Mucosa of descending colon (tissue), 3 donors: ENCODE data around the gene KLF16. TPM values are rescaled to one million over a fixed set of nuclear protein-coding genes. Genes with fewer than 3 reads are reported as not detected.

Source experiments
- ATAC-seq: fragments of 200-7000 bp; cut with Tn5 transposase; one replicate; pipeline ENCODE4 v1.9.1; 2020; ENCODE audit warnings: mild to moderate bottlenecking, moderate library complexity
- DNase-seq, 3 donors: peaks; one replicate each; pipeline ENCODE4 v3.0.0-alpha.2; 2020
- H3K36me3 ChIP-seq: fragments of 200-600 bp; one replicate; pipeline ENCODE4 v1.8.0; 2021; ENCODE audit warnings: low read depth, mild to moderate bottlenecking
- H3K4me1 ChIP-seq: fragments of 200-600 bp; one replicate; pipeline ENCODE4 v1.8.0; 2021; ENCODE audit warnings: low read depth, mild to moderate bottlenecking
- H3K4me3 ChIP-seq: fragments of 200-600 bp; one replicate; pipeline ENCODE4 v1.8.0; 2021; ENCODE audit warnings: mild to moderate bottlenecking
- H3K9me3 ChIP-seq: fragments of 200-600 bp; one replicate; pipeline ENCODE4 v1.8.0; 2021; ENCODE audit warnings: mild to moderate bottlenecking
- intact Hi-C, 2 donors: fragments of 100-400 bp; cut with DNase I in 1 of 2; cut with micrococcal nuclease in 1 of 2; formaldehyde crosslinking; loops; one replicate each; pipeline versions ENCODE4 v1.11.0 to v1.11.1; 2022; cut with DNase I, micrococcal nuclease
- total RNA-seq, 3 donors: library from RNA; stranded (reverse); fragmentation: NEBNext Ultra II Directional in 2 of 3; extraction: Animal tissue kit (Norgen Biotek cat#: 25700) in 2 of 3; gene quantifications; one replicate each; pipeline versions ENCODE4 v1.2.1 to v1.2.4, GENCODE V29; 2021 to 2023
- TF ChIP-seq, protein P1 (sequence below): fragments of 200-600 bp; IDR thresholded peaks from one replicate; pipeline ENCODE4 v1.8.0; 2022; ENCODE audit warnings: antibody characterized with exemption, mild to moderate bottlenecking
- donor health status: DM: no; HTN: no; CAD: no; lungs with moderate emphysema.
- donor health status: DM: no; HTN: no; CAD: no.
- donor health status: DM: no; HTN: yes; CAD: no.

Gene KLF16
- total RNA-seq, 3 donors from 2014 or later, result 22.6 to 26.5 (median 25.6) TPM

DNA sequence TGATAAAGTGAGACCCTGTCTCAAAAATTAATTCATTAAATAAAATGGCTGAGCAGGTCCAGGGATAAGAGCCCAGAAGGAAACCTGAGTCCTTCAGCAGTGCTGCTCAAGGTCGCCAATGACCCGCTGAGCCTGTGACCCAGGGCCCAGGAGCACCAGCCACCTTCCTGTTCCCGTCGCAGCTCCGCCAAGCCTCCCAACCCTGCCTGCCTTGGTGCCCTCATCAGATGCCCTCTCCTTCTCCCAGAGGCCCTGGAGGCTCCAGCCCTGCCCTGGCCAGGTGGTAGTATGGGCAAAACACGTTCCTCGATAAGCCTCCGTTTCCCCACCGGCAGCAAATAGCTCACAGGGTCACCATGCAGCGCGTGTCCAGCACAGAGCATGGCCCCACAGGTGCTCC lies 17.7 kb downstream of the KLF16 start:
- TF ChIP-seq, protein P1, sequence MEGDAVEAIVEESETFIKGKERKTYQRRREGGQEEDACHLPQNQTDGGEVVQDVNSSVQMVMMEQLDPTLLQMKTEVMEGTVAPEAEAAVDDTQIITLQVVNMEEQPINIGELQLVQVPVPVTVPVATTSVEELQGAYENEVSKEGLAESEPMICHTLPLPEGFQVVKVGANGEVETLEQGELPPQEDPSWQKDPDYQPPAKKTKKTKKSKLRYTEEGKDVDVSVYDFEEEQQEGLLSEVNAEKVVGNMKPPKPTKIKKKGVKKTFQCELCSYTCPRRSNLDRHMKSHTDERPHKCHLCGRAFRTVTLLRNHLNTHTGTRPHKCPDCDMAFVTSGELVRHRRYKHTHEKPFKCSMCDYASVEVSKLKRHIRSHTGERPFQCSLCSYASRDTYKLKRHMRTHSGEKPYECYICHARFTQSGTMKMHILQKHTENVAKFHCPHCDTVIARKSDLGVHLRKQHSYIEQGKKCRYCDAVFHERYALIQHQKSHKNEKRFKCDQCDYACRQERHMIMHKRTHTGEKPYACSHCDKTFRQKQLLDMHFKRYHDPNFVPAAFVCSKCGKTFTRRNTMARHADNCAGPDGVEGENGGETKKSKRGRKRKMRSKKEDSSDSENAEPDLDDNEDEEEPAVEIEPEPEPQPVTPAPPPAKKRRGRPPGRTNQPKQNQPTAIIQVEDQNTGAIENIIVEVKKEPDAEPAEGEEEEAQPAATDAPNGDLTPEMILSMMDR, result no peak
- Histone ChIP-seq H3K36me3 (no peaks in the 10 kb centered on the region), H3K4me3 (no peak overlapping the region), H3K4me1 (peaks cover 53% of the 10 kb centered on the region), H3K9me3 (no peaks in the 10 kb centered on the region)
- DNase-seq, result peak in 1 of 3 donors; percentile 26
- no peak for ATAC-seq
- intact Hi-C loops, result no loop called here

DNA sequence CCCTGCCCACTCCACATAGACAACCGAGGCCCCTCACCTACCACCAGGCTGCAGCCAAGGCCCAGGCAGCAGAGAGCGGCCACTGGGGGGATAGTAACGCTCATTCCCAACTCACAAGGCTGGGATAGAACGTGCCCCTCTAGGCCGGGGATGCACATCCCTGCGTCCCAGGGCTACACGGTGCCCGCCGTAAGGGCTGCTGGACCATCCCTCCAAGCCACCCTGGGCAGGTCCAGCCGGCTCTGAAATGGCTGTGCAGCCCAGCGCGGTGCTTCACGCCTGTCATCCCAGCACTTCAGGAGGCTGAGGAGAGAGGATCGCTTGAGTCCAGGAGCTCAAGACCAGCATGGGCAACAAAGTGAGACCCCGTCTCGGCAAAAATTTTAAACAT lies 18.3 kb downstream of the KLF16 start:
- ATAC-seq (no peak), DNase-seq (no peak)
- no peaks in the 10 kb centered on the region for H3K9me3 ChIP-seq
- TF ChIP-seq, protein P1, result no peak
- no peaks in the 10 kb centered on the region for H3K36me3 ChIP-seq
- no peak overlapping the region for H3K4me3 ChIP-seq
- H3K4me1 ChIP-seq, result peaks cover 58% of the 10 kb centered on the region
- intact Hi-C loops, result no loop called here

DNA sequence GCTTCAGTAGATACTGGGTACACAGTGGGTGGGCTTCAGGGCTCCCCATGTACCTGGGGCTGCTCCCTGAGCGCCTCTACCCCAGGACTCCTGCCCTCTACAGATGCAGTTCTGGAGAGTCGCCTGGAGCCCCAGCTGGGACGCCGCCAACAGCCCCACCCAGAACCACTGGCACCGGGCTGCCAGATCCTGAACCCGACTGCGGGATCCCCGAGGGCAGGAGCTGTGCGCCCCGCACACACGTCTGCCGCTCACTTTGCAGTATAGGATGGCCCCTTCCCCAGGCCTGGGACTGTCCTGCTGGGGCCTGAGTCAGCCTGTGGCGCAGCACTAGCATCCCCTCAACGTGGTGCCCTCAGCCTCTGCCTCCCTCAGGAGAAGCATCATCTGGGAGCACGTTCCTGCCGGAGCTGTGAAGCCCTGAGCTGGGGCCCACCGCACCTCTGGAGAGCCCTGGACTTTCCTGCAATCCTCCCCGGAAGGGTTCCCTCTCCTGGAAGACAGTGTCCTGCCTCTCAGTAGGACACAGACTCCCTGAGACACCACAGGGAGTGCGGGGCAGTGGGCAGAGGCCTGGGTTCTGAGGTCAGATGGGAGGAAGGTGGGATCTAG lies 18.8 kb downstream of the KLF16 start:
- DNase-seq (no peak), ATAC-seq (no peak)
- TF ChIP-seq, protein P1, result no peak
- H3K4me3 ChIP-seq, result no peak overlapping the region
- H3K36me3 ChIP-seq, result no peaks in the 10 kb centered on the region
- H3K4me1 ChIP-seq, result peaks cover 60% of the 10 kb centered on the region
- no peaks in the 10 kb centered on the region for H3K9me3 ChIP-seq
- intact Hi-C loops, result no loop called here

DNA sequence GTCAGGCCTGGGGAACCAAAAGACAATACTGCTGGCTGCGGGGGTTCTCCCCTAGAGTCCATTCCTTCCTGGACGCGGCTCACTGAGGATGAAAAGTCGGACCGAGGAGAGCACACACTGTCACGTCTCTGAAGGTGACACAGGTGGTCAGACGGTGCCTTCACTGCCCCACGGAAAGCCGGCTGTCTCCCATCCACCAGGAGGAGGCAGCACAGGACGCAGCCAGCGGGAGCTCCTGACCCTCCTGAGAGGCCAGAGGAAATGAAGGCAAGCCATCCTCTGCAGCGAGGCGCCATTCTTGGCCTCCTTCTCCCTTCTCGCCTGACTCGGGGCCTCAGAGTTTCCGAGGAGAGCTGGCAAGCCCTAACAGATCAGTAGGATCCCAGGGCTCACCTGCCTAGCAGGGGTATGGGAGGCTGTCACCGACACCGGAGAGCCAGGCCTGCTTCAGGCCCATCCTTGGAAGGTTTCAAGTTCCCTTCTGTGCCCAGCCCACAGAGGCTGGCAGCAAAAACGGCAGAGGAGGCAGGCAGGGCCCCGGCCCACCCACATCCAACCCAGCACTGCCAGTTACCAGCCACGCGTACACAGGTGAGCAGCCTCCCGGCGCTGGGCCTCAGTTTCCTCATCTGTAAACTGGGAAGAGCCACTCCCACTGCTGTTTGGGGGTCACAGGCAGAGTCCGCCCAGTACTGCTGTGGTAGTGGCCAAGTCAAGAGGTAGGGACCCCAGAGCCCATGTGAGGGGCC lies 19.6 kb downstream of the KLF16 start:
- intact Hi-C loops, result no loop called here
- DNase-seq, result no peak
- no peaks in the 10 kb centered on the region for H3K9me3 ChIP-seq
- no peak overlapping the region for H3K4me3 ChIP-seq
- no peak for ATAC-seq
- no peaks in the 10 kb centered on the region for H3K36me3 ChIP-seq
- TF ChIP-seq, protein P1, result no peak
- H3K4me1 ChIP-seq, result peaks cover 68% of the 10 kb centered on the region

DNA sequence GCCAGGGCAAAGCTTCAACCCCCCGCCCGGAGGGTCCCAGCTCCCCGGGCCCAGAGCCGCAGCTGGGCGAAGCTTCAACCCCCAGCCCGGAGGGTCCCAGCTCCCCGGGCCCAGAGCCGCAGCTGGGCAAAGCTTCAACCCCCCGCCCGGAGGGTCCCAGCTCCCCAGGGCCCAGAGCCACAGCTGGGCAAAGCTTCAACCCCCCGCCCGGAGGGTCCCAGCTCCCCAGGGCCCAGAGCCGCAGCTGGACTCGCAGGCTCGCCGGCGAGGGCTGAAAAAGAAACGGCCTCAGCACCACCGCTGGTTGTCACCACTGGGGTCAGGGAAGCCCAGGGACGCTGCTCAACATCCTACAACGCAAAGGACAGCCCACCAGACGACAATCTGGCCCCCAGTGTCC lies 20.3 kb downstream of the KLF16 start:
- Histone ChIP-seq H3K4me1 (peaks cover 74% of the 10 kb centered on the region), H3K9me3 (no peaks in the 10 kb centered on the region), H3K4me3 (no peak overlapping the region), H3K36me3 (no peaks in the 10 kb centered on the region)
- DNase-seq (no peak), ATAC-seq (no peak)
- intact Hi-C loops, result no loop called here
- TF ChIP-seq, protein P1, result no peak
